ENCODE measurements around the gene SNAPC2.

SNAPC2 gene

GRCh38 chr19:7900931-7901330, 19.2 kb upstream of the SNAPC2 start:
- H3K4me3 ChIP-seq (ENCODE audit: low read depth, low read length): no peak overlapping the region
- DNase-seq (ENCODE audit: low read depth): no peak
- TF ChIP-seq, protein P1, sequence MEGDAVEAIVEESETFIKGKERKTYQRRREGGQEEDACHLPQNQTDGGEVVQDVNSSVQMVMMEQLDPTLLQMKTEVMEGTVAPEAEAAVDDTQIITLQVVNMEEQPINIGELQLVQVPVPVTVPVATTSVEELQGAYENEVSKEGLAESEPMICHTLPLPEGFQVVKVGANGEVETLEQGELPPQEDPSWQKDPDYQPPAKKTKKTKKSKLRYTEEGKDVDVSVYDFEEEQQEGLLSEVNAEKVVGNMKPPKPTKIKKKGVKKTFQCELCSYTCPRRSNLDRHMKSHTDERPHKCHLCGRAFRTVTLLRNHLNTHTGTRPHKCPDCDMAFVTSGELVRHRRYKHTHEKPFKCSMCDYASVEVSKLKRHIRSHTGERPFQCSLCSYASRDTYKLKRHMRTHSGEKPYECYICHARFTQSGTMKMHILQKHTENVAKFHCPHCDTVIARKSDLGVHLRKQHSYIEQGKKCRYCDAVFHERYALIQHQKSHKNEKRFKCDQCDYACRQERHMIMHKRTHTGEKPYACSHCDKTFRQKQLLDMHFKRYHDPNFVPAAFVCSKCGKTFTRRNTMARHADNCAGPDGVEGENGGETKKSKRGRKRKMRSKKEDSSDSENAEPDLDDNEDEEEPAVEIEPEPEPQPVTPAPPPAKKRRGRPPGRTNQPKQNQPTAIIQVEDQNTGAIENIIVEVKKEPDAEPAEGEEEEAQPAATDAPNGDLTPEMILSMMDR (IDR thresholded peaks at IDR 0.05; ENCODE audit: insufficient read depth, low read depth, low read length, missing control alignments): no peak

DNA sequence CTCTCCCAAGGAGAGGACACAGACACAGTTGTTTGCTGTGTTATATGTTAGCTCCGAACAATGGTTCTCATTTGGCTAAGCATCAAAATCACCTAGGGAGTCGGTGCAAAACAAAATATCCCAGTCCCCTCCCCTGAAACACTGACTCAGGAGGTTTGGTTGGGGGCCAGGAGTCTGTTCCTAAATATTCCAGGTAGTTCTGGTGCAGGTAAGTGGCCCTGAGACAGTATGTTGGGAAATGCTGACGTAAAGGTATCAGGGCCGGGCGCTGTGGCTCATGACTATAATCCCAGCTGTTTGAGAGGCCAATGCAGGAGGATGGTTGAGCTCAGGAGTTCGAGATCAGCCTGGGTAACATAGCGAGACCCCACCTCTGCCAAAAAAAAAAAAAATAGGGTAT, 18.8 kb upstream of the SNAPC2 start:
- TF ChIP-seq, protein P1 (IDR thresholded peaks at IDR 0.05; ENCODE audit: insufficient read depth, low read depth, low read length, missing control alignments): no peak
- no peak overlapping the region for H3K4me3 ChIP-seq (ENCODE audit: low read depth, low read length)
- no peak for DNase-seq (ENCODE audit: low read depth)

- no peak for DNase-seq (ENCODE audit: low read depth)
- H3K4me3 ChIP-seq (ENCODE audit: low read depth, low read length): peak overlapping the region; percentile 75
- TF ChIP-seq, protein P1 (IDR thresholded peaks at IDR 0.05; ENCODE audit: insufficient read depth, low read depth, low read length, missing control alignments): no peak
Observed at GRCh38 chr19:7902796-7903243, 17.3 kb upstream of the SNAPC2 start.

DNA sequence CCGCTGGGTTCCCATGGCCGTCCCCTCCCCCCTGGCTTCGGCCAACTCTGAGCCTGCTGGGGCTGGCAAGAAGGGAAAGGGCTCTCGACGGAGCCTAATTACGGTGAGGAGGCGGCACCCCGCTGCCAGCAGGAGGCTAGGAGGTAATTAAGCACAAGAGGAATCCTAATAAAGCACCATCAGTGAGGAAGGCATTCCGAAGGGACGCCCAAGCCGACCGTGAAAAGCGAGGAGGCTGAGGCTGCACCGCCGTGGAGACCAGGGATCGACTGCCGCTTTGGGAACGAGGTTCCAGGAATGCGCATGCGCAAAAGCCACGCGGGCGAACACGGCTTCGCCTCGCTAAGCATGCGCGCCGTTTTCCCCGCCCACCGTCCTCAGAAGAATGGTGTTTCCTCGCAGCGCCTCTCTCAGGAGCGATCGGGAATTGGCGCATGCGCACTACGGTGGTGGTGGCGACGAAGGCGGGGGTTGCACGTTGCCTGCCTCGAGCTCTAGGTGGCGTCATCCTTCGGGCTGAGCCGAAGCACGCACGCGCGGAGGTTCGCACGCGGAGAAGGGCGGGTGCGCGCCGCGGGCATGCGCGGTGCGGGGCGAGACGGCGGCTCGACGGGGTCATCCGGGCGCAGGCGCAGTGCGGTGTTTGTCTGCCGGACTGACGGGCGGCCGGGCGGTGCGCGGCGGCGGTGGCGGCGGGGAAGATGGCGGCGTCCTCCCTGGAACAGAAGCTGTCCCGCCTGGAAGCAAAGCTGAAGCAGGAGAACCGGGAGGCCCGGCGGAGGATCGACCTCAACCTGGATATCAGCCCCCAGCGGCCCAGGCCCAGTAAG, 16.7 kb upstream of the SNAPC2 start, which contains the start of gene MAP2K7:
Gene MAP2K7 (plus strand): TSS at position 634 of the 830 bp plus-strand sequence. CDS start 68 bp downstream, at position 702.
- H3K4me3 ChIP-seq (ENCODE audit: low read depth, low read length): peak within 1 kb of the TSS; percentile 76
- TF ChIP-seq, protein P1 (IDR thresholded peaks at IDR 0.05; ENCODE audit: insufficient read depth, low read depth, low read length, missing control alignments): peak; percentile 59
- DNase-seq (ENCODE audit: low read depth): peak; percentile 100

- peak overlapping the region; percentile 76 for H3K4me3 ChIP-seq (ENCODE audit: low read depth, low read length)
- DNase-seq (ENCODE audit: low read depth): peak; percentile 71
- TF ChIP-seq, protein P1 (IDR thresholded peaks at IDR 0.05; ENCODE audit: insufficient read depth, low read depth, low read length, missing control alignments): no peak
Observed at GRCh38 chr19:7904074-7905020, 15.8 kb upstream of the SNAPC2 start.

- peak; percentile 7 for DNase-seq (ENCODE audit: low read depth)
- TF ChIP-seq, protein P1 (IDR thresholded peaks at IDR 0.05; ENCODE audit: insufficient read depth, low read depth, low read length, missing control alignments): no peak
- no peak overlapping the region for H3K4me3 ChIP-seq (ENCODE audit: low read depth, low read length)
Observed at GRCh38 chr19:7905268-7905667, 14.9 kb upstream of the SNAPC2 start.
